ENCODE results near the gene TSHB.

GRCh38 chr1:115012434-115012833 is 17.2 kb upstream of the TSHB start:
- no peak for TF ChIP-seq CTCF (IDR thresholded peaks at IDR 0.05; ENCODE audit: low read depth, low read length)
- no peak for TF ChIP-seq POLR2A (IDR thresholded peaks at IDR 0.05; ENCODE audit: extremely low read depth, insufficient read length)

All from NB4 (cell line).